HG03280 (cell line): Measurements from ENCODE around the gene KIAA1671.
"Not testable (repeated sequence)": the region's sequence is repeated elsewhere in the genome, so short reads cannot be mapped to it uniquely, and the experiment has no call there.

Experiments
- ATAC-seq: cut with Tn5 transposase; IDR thresholded peaks from one replicate; pipeline ENCODE4 v1.9.1; 2021; ENCODE audit warnings: mild to moderate bottlenecking, moderate library complexity; ENCODE audit not compliant: unreplicated experiment

KIAA1671 gene

DNA sequence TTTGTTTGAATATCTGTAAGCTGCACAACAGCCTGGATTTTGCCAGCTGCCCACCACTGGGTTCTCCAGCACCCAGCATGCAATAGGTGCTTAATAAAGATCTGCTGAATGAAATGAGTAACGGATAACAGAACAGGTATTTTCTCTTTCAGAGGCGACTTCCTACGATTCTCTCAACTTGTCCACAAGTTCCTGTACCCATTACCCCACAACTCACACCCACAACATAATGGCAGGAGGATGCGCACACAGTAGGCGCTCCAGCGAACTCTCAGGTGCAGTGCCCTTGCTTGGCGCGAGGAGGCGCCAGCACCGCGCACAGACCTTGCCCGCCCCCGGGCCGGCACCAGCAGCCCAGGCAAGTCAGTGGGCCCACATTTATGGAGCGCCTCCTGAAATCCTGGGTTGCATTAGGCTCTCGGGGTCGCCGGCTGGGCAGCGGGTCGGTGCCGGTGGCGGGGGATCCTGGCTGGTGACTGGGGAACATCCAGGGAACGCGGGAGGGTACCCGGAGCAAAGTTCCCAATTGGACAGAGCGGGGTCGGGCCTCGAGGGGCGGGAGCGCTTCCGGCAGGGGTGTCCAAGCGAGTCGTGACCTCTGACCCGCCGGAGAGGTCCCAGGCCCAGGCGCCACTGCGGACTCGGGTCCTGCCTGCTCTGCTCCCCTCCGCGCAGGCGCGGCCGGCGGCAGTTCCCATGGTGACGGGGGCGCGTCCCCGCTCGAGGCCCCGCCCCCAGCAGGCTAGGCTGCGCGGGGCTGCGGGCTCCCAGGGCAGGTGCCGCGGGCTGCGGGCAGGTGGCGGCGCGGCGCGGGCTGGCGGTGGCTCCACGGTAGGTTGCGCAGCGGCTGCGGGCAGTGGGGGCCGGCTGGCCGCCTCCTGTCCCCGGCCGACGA is at the start of gene KIAA1671:
TSS of gene KIAA1671 (plus strand) at position 775 of the 895 bp plus-strand sequence. CDS start 75,284 bp downstream, outside the sequence.
- peak; percentile 78 for ATAC-seq

DNA sequence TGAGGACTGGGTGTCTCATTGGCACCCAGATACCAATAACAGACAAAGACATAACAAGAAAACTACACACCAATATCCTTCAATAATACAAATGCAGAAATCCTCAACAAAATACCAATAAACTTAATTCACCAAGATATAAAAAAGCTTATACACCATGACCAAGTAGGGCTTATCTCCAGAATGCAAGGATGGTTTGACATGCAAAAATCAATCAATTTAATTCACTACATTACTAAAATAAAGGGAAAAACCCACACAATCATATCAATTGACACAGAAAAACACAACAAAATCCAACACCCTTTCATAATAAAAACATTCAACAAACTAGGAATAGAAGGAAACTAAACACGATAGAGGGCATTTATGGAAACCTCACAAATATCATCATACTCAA is 46.6 kb upstream of the KIAA1671 start:
- no peak for ATAC-seq

DNA sequence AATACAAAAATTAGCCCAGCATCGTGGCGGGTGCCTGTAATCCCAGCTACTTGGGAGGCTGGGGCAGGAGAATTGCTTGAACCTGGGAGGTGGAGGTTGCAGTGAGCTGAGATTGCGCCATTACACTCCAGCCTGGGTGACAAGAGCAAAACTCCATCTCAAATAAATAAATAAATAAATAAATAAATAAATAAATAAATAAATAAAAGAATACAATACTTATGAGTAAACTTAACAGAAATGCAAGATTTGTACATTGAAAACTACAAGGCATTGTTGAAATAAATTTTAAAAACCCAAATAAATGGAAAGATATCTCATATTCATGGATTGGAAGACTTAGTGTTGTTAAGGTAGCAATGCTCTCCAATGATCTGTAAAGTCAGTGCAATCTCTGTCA is 45.4 kb upstream of the KIAA1671 start:
- ATAC-seq = not testable (repeated sequence)

DNA sequence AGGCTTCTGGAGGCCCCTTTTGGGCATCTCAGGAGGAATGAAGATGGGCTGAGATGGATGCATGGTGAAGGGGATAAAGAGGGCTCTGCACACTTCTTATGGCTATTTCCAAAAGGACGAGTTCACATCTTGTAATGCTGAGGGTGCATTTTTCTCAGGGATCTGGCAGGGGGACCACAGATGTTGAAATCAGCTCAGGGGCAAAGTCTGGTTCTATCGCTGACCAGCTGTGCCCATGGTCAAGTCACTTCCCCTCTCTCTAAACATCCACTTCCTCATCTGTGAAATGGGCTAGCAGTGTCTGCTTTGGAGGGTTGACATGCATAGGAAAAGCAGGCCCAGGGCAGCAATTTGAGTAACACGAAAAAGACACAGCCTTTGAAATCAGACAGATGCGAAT is 32.5 kb upstream of the KIAA1671 start:
- no peak for ATAC-seq

DNA sequence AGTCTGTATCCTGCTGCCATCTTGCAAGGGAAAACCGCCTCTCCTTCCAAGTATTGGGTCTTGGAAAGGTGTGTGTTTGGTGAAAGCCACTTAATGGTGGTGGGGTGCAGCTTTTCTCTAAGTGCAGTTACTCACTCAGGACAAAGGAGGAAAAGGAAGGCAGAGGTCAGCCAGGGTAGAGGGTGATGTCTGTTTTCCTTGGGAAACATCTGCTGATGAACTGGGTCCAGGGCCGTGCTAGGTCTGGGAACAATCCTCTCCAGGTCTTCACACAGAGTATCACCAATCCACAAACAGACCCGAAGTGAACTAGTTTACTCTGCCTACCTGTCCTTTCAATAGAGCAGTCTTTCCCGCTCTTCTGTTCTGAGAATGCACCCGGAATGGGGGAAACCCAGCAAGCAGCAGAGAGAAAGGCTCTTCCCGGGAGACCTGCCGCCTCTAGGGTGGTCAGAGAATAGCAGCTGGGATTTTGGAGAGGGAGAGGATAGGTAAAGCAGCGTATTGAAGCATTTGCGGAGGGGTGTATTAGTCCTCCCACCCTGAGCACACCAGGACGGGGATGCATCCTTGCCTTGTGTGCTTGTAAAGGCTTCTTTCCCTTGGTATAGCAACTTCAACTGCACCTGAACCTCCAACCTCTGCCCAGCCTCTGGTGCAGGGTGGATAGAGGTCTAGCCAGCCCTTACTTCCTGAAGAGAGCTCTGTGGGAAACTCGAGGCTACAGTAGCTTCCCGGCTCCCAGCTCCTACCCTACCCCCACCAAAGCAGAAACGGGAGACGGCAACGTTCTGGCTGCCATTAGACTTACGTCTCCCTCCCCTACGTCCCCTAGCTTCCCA is 26.7 kb upstream of the KIAA1671 start:
- ATAC-seq = no peak

DNA sequence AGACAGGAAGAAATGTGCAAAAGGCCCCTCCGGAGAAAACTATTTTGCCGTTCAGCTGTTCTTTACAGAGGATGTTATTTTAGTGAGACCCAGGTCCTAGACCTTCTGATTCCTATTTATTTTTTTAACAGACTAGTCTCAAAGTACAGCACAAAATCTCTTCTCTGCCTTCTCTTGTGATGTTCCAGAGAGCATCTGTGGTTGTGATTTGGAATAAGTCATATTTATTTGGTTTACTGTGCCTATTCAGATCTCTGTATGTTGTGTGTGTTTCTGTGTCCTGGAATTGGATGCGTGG is 26.1 kb upstream of the KIAA1671 start:
- no peak for ATAC-seq

DNA sequence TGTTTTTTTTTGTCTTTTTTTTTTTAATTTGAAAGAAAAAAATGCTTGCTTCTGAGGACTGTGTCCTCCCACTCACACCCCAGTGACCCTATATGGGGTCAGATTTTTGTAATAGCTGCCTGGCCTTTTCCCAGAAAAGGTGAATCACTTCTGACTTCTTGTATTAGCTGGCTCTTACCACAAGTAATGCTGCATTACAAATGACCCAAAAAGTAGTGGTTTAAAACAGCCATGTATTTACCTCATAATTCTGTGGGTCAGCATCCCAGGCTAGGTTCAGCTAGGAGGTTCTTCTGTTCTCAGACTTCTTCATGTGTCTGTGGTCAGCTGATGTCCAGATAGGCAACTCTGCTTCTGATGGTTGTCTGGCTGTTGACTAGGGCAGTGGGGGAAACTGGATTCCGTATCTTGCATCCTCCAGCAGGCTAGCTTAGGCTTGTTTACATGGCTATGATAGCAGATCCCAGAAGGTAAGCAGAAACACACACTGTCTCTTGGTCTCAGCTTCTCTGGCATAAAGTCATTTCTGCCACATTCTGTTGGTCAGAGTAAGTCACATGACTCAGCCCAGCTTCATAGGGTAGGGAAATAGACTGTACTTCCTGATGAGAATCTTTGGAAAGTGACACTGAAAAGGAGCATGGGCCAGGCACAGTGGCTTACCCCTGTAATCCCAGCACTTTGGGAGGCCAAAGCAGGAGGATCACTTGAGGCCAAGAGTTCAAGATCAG is 25.5 kb upstream of the KIAA1671 start:
- no peak for ATAC-seq

DNA sequence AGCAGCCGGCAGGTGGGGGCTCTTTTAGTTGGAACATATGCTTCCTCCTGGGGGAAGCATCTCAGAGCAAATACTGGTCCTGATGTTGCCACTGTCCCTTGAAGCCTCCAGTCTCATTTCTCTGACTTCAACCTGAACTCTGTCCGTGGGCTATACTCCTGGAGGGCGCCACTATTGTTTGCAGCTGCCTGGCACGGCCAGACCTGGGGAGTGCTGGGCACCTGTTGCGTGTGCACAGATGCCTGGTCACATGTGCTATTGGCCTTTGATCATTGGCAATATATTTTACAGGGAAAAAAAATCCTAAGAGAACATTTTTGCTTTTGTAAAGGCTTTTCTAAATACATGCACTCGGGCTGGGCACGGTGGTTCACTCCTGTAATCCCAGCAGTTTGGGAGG is 24.2 kb upstream of the KIAA1671 start:
- ATAC-seq = no peak

DNA sequence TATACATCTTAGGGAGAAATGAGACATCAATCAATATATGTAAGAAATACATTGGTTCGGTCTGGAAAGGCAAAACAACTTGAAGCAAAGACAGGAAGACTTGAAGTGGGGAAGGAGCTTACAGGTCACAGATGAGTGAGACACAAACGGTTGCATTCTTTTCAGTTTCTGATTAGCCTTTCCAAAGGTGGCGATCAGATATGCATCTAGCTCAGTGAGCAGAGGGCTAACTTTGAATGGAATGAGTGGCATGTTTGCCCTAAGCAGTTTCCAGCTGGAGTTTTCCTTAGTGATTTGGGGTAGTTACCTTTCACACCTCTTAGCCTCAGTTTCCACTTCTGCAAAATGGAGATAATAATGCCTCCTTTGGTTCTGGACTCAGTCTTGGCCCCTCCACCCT is 21.8 kb upstream of the KIAA1671 start:
- ATAC-seq = no peak

DNA sequence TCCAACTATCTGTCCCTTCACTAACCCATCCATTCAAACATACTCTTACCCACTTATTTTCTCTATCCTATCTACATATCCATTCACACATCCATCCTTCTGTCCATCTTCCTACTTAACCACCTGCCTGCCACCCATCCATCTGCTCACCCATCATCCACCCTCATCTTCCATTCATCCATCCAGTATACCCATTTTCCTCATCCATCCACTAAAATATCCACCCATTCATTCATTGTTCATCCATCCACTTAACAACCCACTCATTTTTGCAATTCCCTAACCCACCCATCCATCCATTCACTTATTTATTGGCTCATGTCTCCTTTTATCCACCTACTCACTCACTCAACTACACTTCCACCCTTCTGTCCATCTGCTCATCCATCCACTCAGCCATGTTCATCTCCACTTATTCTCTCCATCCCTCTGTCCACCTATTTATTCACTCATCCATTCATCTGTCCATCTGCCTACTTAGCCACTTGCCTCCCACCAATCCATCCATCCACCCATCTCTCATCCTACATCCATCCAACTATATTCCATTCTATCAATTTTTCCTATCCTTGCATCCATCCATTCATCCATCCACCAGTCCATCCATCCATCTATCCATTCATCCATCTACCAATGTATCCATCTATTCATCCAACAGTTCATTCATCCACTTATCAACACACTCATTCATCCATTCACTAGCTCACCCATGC is 16.6 kb upstream of the KIAA1671 start:
- ATAC-seq = no peak

DNA sequence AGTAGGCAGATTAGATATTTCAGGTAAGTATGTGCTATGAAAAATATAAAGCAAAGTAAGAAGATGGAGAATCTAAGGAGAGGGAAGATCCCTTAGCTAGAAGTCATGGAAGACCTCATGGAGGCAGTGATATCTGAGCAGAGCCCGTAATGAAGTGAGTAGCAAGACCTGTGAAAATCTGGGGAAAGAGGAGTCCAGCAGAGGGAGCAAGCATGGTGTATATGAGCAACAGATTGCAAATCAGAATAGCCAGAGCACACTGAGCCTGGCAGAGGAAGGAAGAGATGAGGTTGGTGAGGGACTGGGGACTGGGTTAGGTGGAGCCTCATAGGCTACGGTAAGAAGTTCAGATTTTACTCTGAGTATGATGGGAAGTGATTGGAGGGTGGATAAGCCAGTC is 15.4 kb upstream of the KIAA1671 start:
- no peak for ATAC-seq

DNA sequence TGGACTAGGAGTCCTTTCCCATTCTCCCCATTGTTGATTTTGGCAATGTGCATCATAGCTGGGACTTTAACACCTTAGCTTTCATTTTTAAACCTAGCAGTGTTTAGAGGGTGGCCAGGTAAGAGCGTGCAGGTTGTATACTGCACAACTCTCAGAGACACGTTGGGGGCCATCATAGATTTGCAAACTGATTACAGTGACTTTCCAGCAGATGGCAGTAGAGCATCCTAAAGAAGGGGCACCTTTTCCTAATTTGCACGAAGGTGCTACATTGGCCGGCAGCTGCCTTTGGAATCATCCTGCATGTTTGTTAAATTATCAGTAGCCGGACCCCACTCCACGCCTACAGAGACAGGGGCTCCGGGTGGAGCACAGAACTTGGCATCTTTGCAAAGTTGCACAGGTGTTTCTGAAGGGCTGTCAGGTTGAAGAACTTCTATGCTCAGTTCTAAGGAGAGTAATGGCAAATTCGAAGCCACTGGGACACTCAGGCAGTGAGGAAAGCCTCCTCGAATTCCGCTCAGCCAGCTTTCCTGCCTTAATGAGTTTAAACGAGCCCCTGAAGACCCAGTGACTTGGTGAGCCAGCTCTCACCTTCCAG is 13.7 kb upstream of the KIAA1671 start:
- ATAC-seq = no peak

DNA sequence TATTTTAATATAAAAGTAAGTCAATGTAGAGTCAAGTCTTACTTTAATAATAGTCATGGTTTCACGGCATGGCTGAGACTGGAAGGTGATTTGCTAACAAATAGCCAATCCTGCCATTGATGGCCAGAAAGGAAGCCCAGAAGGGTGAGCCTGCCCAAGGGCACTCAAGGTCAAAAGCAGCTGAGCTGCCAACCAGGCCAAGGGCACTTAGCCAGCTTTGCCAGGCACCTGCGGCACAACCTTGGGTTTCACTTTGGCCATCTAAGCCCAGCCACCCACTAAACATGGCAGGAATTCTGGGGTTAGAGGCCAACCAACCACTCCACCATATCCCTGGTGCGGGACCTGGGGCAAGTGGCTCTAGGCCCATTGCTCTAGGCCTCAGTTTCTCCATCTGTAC is 10.2 kb upstream of the KIAA1671 start:
- ATAC-seq = no peak

DNA sequence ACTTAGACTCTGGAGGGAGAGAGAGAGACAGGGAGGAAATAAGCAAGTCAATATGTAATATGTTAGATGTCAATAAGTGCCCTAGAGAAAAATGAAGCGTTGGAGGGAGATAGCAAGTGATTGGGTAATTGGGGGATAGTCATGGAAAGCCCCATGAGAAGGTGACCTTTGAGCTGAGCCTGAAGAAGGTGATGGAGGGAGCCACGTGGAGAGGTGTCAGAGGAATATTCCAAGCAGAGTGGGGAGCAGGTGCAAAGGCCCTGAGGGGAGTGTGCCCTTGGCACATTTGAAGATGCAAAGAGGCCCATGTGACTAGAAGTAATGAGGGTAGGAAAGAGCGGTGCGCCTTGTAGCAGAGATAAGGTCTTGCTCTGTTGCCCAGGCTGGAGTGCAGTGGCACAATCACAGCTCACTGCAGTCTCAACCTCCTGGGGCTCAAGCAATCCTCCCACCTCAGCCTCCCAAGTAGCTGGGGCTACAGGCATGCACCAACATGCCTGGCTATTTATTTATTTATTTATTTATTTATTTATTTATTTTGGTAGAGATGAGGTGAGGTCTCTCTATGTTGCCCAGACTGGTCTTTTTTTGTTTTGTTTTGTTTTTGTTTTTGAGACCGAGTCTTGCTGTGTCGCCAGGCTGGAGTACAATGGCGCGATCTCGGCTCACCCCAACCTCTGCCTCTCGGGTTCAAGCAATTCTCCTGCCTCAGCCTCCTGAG is 8.1 kb upstream of the KIAA1671 start:
- no peak for ATAC-seq

DNA sequence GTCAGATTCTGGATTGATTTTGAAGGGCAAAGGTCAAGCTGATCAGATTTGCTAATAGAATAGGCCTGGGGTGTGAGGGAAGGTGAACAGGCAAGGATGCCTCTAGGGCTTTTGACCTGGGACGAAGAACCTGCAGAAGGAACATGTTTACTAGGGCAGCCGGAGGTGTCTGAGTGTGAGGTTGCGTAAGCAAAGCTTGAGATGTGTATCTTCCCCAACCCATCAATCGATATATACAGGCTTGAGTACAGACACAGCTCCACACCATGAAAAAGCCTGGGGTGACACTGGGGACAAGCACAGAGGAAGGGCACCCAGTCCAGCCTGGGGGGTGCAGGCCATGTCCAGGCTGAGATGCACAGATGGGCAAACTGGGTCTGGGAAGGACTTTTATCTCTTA is 7.1 kb upstream of the KIAA1671 start:
- no peak for ATAC-seq

DNA sequence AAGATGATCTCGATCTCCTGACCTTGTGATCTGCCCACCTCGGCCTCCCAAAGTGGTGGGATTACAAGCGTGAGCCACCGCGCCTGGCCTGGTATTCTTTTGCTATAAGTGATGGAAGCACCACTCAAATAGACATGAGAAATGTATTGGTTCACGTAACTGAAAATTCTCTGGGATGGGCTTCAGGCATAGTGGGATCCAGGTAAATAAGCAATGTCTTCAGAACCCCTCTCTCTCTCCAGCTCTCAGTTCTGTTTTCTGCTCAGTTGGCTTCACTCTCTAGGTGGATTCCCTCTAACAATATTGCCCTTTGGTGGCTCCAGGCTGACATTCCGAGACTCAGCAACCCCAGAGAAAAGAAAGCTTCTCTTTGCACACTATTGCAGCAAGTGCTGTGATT is 5.1 kb upstream of the KIAA1671 start:
- no peak for ATAC-seq

DNA sequence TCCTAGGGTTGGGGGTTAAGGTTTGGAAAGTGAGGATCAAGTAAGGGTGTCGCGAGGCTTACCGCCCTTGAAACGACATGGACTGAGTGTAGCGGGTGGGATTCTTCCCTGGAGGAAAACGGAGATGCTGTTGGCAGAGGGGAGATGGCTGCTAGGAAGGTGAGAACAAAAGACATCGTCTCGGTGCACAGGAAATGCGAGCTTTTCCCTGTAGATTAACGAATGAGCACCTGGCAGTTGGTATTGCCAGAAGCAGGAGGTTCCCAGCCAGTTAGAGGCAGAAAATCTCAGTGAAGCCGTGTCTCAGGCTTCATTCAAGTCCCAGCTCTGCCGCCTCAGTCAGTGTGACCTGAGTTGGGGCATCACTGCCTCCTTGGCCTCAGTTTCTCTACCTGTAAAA is 4.6 kb upstream of the KIAA1671 start:
- no peak for ATAC-seq

DNA sequence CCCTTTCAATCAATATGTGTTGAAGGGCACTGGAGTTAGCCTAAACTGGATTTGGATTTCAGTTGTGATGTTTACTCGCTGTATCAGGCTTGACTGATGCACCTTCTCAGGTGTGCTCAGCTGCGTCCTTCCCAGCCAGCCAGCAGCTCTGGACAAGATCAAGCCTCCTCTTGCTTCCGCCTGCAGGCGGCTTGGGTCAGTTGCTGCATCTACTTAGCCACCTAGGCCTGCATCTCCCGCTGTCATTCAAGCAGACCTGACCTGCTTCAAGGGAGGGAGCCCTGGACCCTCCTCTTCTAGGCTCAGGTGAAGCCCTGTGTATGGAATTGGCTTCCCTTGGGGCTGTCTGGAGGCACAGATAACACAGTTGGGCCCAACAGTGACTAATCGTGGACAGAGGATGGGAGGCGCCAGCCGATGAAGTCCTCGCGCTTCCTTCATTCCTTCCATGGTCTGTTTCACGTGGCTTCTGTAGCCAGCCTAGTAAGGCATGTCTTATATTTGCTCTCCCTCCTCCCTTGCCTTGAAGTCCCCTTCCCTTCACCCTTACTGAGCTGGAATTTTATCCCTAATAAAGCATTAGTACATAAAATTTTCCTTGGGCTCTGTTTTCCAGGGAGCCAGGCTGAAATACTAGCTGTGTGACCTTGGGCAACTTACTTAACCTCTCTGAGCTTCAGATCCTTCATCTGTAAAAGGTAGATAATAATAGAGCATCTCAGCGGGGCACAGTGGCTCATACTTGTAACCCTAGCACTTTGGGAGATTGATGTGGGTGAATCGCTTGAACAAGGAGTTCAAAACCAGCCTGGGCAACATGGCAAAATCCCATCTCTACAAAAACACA is 3.9 kb upstream of the KIAA1671 start:
- ATAC-seq = no peak
